HepG2 (cell line): Measurements from ENCODE around the gene MGST2. TPM values are rescaled to one million over a fixed set of nuclear protein-coding genes. Genes with fewer than 3 reads are reported as not detected.

ENCODE experiments used
- ARHGAP35 ChIP-seq: sonication (generic); formaldehyde crosslinking; IDR thresholded peaks from 2 replicates; pipeline ENCODE4 v1.9.0; 2022; ENCODE audit warnings: mild to moderate bottlenecking, inconsistent platforms, moderate library complexity, missing genetic modification reagents, borderline replicate concordance
- ETV6 ChIP-seq: sonication (generic); formaldehyde crosslinking; conservative IDR thresholded peaks from 2 replicates; pipeline ENCODE4 v1.4.0; 2020; ENCODE audit warnings: missing genetic modification reagents
- FOXJ3 ChIP-seq: sonication (generic); formaldehyde crosslinking; IDR thresholded peaks from 2 replicates; pipeline ENCODE4 v1.4.0; 2020; ENCODE audit warnings: missing genetic modification reagents, mild to moderate bottlenecking, borderline replicate concordance
- FOXO1 ChIP-seq: sonication (generic); formaldehyde crosslinking; IDR thresholded peaks from 2 replicates; pipeline ENCODE4 v1.4.0; 2020; ENCODE audit warnings: missing genetic modification reagents
- JDP2 ChIP-seq: sonication (generic); formaldehyde crosslinking; IDR thresholded peaks from 2 replicates; pipeline ENCODE4 v1.8.1; 2022; ENCODE audit warnings: missing genetic modification reagents, borderline replicate concordance
- KDM5A ChIP-seq: fragments of 200-600 bp; sonication (generic); IDR thresholded peaks from 2 replicates; pipeline ENCODE4 v1.7.0; 2018; ENCODE audit warnings: antibody characterized with exemption, mild to moderate bottlenecking, low read length, borderline replicate concordance
- KMT2B ChIP-seq: IDR thresholded peaks from 2 replicates; pipeline ENCODE4 v1.6.1; 2016; ENCODE audit warnings: missing genetic modification reagents, missing compliant biosample characterization
- MXI1 ChIP-seq: IDR thresholded peaks from 3 replicates; pipeline ENCODE4 v1.6.1; 2012; ENCODE audit warnings: low read depth, low read length, inconsistent platforms, borderline replicate concordance
- NR2C2 ChIP-seq: sonication (generic); formaldehyde crosslinking; IDR thresholded peaks from 2 replicates; pipeline ENCODE4 v1.4.0; 2020; ENCODE audit warnings: missing genetic modification reagents, mild to moderate bottlenecking, moderate library complexity, borderline replicate concordance
- RARG ChIP-seq: sonication (generic); formaldehyde crosslinking; IDR thresholded peaks from 2 replicates; pipeline ENCODE4 v1.4.0; 2020; ENCODE audit warnings: low read depth, mild to moderate bottlenecking, missing genetic modification reagents
- SAP130 ChIP-seq: IDR thresholded peaks from 2 replicates; pipeline ENCODE4 v1.6.1; 2016; ENCODE audit warnings: low read depth
- TRIM24 ChIP-seq: sonication (generic); formaldehyde crosslinking; IDR thresholded peaks from 2 replicates; pipeline ENCODE4 v1.8.0; 2022; ENCODE audit warnings: mild to moderate bottlenecking, missing genetic modification reagents
- U2AF1 ChIP-seq: fragments of 200-400 bp; formaldehyde crosslinking; optimal IDR thresholded peaks from 2 replicates; pipeline ENCODE3; 2017; ENCODE audit warnings: mild to moderate bottlenecking, low read depth, low read length
- ZC3H13 ChIP-seq: sonication (generic); formaldehyde crosslinking; IDR thresholded peaks from 2 replicates; pipeline ENCODE4 v1.8.1; 2023; ENCODE audit warnings: mild to moderate bottlenecking, missing genetic modification reagents, moderate library complexity
- ZNF326 ChIP-seq: sonication (generic); formaldehyde crosslinking; IDR thresholded peaks from 2 replicates; pipeline ENCODE4 v1.4.0; 2020; ENCODE audit warnings: missing genetic modification reagents, borderline replicate concordance
- polyA plus RNA-seq, 8 experiments: library from polyadenylated mRNA; depleted of rRNA in 3 of 8; stranded (reverse) in 7 of 8; unstranded in 1 of 8; fragments of >200 nt; fragmentation: Illumina TruSeq in 4 of 8; extraction: Trizol in 4 of 8; gene quantifications; 2 replicates each; pipeline versions ENCODE4 v1.2.1 to v1.2.3, GENCODE V29; 2011 to 2016; ENCODE audit warnings: low read depth in 4 of 8, missing spikeins in 1 of 8, mixed read lengths in 1 of 8; ENCODE audit not compliant: insufficient read depth in 1 of 8
- total RNA-seq, 5 experiments: library from RNA; depleted of rRNA; stranded (reverse); fragments of >200 nt; fragmentation: Illumina TruSeq; extraction: Trizol; gene quantifications; 2 replicates each; pipeline ENCODE4 v1.2.3, GENCODE V29; 2016; ENCODE audit warnings: low read depth in 1 of 5
- TF ChIP-seq, protein P1 (sequence below): sonication (generic); formaldehyde crosslinking; IDR thresholded peaks from 2 replicates; pipeline ENCODE4 v1.4.0; 2020; ENCODE audit warnings: missing genetic modification reagents, mild to moderate bottlenecking, borderline replicate concordance
- TF ChIP-seq, protein P2 (sequence below): sonication (generic); formaldehyde crosslinking; IDR thresholded peaks from 2 replicates; pipeline ENCODE4 v1.4.0; 2020; ENCODE audit warnings: mild to moderate bottlenecking, missing genetic modification reagents, borderline replicate concordance
- TF ChIP-seq, protein P3 (sequence below): sonication (generic); formaldehyde crosslinking; IDR thresholded peaks from 2 replicates; pipeline ENCODE4 v1.5.1; 2020; ENCODE audit warnings: missing genetic modification reagents, mild to moderate bottlenecking, borderline replicate concordance
- TF ChIP-seq, protein P4 (sequence below): sonication (generic); formaldehyde crosslinking; IDR thresholded peaks from 2 replicates; pipeline ENCODE4 v1.5.0; 2020; ENCODE audit warnings: mild to moderate bottlenecking, missing genetic modification reagents, moderate library complexity

The MGST2 gene
- total and polyA plus RNA-seq, 2 of the 13 experiments (the other 11 are each of a cell fraction or from before 2014, with no cell fraction given), result 205 to 416 TPM

DNA sequence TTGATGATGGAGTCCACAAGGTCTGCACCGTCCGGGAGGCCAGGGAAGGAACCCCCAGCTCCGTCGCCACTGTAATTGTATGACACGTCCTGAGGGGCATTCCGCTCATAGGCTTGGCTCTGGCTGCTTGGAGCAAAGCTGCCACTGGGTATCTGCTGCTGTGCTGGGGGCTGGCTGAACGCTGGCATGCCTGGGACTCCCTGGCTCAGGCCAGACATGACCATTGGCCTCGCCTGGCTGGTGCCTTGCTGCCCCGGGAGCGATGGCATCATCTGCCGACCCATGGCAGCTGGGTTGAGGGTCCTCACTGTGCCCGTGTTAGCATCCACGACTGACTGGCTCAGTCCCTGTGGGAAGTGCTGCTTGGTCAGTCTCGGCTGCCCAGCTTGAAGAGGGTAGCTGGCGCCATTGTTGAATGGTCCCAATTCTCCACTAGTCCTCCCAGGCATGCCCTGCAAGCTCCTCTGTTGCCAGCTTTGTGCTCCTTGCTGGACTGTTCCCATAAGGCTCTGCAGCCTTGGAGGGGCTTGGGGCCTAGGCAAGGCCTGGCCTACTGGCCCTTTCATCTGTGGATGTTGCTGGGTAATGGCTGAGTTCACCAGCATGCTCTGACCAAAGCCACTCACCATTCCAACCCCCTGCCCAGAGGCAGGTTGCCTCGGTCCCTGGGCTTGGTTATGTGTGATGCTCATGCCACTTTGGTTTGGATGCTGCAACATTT, 53.9 kb downstream of the MGST2 start (continued):
- TF ChIP-seq, protein P1, sequence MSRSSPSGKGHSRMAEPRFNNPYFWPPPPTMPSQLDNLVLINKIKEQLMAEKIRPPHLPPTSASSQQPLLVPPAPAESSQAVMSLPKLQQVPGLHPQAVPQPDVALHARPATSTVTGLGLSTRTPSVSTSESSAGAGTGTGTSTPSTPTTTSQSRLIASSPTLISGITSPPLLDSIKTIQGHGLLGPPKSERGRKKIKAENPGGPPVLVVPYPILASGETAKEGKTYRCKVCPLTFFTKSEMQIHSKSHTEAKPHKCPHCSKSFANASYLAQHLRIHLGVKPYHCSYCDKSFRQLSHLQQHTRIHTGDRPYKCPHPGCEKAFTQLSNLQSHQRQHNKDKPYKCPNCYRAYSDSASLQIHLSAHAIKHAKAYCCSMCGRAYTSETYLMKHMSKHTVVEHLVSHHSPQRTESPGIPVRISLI, result no peak
- TF ChIP-seq ZC3H13 (CRISPR knock-in tag), result peak; percentile 14
- no peak for TF ChIP-seq ETV6 (CRISPR knock-in tag)
- no peak for TF ChIP-seq FOXJ3 (CRISPR knock-in tag)
- TF ChIP-seq, protein P2, sequence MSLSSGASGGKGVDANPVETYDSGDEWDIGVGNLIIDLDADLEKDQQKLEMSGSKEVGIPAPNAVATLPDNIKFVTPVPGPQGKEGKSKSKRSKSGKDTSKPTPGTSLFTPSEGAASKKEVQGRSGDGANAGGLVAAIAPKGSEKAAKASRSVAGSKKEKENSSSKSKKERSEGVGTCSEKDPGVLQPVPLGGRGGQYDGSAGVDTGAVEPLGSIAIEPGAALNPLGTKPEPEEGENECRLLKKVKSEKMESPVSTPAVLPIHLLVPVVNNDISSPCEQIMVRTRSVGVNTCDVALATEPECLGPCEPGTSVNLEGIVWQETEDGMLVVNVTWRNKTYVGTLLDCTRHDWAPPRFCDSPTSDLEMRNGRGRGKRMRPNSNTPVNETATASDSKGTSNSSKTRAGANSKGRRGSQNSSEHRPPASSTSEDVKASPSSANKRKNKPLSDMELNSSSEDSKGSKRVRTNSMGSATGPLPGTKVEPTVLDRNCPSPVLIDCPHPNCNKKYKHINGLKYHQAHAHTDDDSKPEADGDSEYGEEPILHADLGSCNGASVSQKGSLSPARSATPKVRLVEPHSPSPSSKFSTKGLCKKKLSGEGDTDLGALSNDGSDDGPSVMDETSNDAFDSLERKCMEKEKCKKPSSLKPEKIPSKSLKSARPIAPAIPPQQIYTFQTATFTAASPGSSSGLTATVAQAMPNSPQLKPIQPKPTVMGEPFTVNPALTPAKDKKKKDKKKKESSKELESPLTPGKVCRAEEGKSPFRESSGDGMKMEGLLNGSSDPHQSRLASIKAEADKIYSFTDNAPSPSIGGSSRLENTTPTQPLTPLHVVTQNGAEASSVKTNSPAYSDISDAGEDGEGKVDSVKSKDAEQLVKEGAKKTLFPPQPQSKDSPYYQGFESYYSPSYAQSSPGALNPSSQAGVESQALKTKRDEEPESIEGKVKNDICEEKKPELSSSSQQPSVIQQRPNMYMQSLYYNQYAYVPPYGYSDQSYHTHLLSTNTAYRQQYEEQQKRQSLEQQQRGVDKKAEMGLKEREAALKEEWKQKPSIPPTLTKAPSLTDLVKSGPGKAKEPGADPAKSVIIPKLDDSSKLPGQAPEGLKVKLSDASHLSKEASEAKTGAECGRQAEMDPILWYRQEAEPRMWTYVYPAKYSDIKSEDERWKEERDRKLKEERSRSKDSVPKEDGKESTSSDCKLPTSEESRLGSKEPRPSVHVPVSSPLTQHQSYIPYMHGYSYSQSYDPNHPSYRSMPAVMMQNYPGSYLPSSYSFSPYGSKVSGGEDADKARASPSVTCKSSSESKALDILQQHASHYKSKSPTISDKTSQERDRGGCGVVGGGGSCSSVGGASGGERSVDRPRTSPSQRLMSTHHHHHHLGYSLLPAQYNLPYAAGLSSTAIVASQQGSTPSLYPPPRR, result no peak
- TF ChIP-seq, protein P3, sequence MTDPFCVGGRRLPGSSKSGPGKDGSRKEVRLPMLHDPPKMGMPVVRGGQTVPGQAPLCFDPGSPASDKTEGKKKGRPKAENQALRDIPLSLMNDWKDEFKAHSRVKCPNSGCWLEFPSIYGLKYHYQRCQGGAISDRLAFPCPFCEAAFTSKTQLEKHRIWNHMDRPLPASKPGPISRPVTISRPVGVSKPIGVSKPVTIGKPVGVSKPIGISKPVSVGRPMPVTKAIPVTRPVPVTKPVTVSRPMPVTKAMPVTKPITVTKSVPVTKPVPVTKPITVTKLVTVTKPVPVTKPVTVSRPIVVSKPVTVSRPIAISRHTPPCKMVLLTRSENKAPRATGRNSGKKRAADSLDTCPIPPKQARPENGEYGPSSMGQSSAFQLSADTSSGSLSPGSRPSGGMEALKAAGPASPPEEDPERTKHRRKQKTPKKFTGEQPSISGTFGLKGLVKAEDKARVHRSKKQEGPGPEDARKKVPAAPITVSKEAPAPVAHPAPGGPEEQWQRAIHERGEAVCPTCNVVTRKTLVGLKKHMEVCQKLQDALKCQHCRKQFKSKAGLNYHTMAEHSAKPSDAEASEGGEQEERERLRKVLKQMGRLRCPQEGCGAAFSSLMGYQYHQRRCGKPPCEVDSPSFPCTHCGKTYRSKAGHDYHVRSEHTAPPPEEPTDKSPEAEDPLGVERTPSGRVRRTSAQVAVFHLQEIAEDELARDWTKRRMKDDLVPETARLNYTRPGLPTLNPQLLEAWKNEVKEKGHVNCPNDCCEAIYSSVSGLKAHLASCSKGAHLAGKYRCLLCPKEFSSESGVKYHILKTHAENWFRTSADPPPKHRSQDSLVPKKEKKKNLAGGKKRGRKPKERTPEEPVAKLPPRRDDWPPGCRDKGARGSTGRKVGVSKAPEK (CRISPR knock-in tag), result no peak
- TF ChIP-seq ZNF326 (CRISPR knock-in tag), result no peak
- TF ChIP-seq, protein P4, sequence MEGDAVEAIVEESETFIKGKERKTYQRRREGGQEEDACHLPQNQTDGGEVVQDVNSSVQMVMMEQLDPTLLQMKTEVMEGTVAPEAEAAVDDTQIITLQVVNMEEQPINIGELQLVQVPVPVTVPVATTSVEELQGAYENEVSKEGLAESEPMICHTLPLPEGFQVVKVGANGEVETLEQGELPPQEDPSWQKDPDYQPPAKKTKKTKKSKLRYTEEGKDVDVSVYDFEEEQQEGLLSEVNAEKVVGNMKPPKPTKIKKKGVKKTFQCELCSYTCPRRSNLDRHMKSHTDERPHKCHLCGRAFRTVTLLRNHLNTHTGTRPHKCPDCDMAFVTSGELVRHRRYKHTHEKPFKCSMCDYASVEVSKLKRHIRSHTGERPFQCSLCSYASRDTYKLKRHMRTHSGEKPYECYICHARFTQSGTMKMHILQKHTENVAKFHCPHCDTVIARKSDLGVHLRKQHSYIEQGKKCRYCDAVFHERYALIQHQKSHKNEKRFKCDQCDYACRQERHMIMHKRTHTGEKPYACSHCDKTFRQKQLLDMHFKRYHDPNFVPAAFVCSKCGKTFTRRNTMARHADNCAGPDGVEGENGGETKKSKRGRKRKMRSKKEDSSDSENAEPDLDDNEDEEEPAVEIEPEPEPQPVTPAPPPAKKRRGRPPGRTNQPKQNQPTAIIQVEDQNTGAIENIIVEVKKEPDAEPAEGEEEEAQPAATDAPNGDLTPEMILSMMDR, result no peak
- no peak for TF ChIP-seq MXI1
- TF ChIP-seq KMT2B (CRISPR knock-in tag), result no peak
- no peak for TF ChIP-seq U2AF1
- no peak for TF ChIP-seq SAP130
- TF ChIP-seq ARHGAP35 (CRISPR knock-in tag), result no peak
- TF ChIP-seq FOXO1 (CRISPR knock-in tag), result no peak
- no peak for TF ChIP-seq KDM5A
- TF ChIP-seq NR2C2 (CRISPR knock-in tag), result no peak
- no peak for TF ChIP-seq RARG (CRISPR knock-in tag)
- TF ChIP-seq TRIM24, result no peak
- TF ChIP-seq JDP2 (CRISPR knock-in tag), result no peak
